NK-92 (cell line): ENCODE measurements around the gene SLCO4C1.
"Not testable (repeated sequence)": the region's sequence is repeated elsewhere in the genome, so short reads cannot be mapped to it uniquely, and the experiment has no call there.

Experiments used
- DNase-seq: peaks from one replicate; lab custom pipeline; 2025; ENCODE audit not compliant: unreplicated experiment; lab: John Stamatoyannopoulos, UW

Gene SLCO4C1

DNA sequence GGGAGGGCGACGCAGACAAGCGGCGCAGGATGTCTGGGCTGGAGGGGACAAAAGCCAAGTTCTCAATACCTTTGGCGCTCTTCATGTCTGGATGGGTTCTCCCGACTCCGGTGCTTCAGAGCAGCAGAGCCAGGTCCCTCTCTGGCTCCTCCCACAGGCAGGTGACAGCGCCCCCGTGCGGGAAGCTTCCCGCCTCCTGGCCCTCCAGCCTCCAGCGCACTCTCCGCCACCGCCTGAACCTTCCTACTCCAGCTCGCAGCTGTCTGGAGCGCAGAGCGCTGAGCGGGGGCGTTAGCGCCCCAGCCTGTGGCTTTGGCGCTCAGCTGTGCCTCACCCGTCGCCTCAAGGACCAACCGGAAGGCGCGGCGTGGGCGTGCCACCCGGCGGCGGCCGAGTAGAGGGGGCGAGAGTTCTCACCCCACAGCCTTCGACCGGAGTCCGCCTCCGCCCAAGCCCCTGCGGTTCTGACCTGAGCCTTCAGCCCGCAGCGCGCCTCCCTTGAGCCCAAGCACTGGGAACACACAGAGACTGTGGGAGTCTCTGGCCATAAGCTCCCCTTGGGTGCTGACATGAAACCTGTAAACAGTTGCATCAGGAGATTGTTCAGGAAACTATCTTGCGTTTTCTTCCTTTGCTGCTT is at the start of gene SLCO4C1:
Gene SLCO4C1, minus strand, starts transcription at position 107 of the 640 bp plus-strand sequence. Its CDS starts 22 bp downstream, at position 85.
- no peak for DNase-seq

GRCh38 chr5:102341681-102342288 is 45.7 kb upstream of the SLCO4C1 start:
- no peak for DNase-seq

DNA sequence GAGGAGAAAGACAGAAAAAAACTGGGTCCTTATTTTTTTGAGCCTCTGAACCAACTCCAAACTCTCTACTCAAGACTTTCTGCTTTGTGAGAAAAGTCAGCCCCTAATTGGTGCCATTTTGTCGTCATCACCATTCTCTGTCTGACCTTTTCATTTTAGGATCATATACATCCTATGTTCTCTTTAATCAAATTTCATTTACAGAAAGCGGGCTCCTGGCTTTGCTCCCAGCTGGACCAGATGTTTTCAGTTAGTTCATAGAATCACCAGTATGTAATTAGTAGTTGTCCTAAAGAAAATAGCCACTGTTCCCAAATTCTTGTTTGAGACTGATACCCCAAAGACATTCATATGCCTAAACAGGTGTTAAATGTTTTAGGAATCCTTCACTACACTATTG is 28.6 kb upstream of the SLCO4C1 start:
- DNase-seq: no peak

GRCh38 chr5:102318801-102319200 is 22.7 kb upstream of the SLCO4C1 start:
- not testable (repeated sequence) for DNase-seq

GRCh38 chr5:102314328-102314727 is 18.2 kb upstream of the SLCO4C1 start:
- no peak for DNase-seq

GRCh38 chr5:102313912-102314311 is 17.8 kb upstream of the SLCO4C1 start:
- no peak for DNase-seq

DNA sequence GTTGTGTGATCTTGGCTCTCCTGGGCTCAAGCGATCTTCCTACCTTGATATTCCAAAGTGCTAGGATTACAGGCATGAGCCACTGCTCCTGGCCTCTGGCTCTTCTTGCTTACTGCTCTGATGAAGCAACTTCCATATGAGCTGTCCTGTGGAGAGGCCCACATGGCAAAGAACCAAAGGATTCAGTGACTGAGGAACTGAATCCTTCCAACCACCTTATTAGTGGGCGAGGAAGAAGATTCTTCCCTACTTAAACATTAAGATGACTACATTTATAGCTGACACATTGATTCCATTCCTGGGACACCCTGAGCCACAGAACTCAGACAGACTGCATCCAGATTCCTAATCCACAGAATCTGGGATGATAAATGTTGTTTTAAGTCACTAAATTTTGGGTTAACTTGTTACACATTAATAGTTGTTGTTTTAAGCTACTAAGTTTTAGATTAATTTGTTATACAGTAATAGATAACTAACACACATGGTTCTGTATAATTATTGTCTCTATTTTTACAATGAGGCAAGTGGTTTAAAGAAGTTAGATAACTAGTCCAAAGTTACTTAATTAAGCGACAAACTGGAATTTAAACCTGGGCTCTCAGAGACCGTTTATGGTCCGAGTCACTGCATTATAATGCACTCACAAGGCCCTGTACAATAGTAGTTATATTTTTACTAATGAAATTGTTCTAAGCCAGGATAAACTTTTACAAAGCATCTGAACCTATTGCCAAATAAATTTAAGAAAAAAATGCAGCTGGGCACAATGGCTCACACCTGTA is 16.7 kb upstream of the SLCO4C1 start:
- DNase-seq: no peak

DNA sequence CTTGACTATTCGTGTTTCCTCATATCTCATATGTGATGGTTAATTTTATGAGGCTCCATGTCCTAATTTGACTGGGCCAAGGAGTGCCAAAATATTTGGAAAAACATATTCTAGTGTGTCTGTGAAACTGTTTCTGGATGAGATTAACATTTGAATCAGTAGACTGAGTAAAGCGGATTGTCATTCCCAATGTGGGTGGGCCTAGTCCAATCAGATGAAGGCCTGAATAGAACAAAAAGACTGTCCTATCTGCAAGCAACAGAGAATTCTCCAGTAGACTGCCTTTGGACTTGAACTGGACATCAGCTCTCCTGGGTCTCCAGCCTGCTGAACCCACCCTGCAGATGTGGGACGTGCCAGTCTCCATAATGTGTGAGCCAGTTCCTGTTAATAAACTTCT is 13.5 kb upstream of the SLCO4C1 start:
- DNase-seq: no peak

GRCh38 chr5:102307232-102307631 is 11.1 kb upstream of the SLCO4C1 start:
- no peak for DNase-seq

- DNase-seq: no peak
Observed at GRCh38 chr5:102306121-102306520, 10.0 kb upstream of the SLCO4C1 start.

- DNase-seq: no peak
Observed at GRCh38 chr5:102295534-102296177, 428 bp downstream of the SLCO4C1 start.

- no peak for DNase-seq
Observed at GRCh38 chr5:102294886-102295395, 1.1 kb downstream of the SLCO4C1 start.

- no peak for DNase-seq
Observed at GRCh38 chr5:102290004-102290403, 6.1 kb downstream of the SLCO4C1 start.

DNA sequence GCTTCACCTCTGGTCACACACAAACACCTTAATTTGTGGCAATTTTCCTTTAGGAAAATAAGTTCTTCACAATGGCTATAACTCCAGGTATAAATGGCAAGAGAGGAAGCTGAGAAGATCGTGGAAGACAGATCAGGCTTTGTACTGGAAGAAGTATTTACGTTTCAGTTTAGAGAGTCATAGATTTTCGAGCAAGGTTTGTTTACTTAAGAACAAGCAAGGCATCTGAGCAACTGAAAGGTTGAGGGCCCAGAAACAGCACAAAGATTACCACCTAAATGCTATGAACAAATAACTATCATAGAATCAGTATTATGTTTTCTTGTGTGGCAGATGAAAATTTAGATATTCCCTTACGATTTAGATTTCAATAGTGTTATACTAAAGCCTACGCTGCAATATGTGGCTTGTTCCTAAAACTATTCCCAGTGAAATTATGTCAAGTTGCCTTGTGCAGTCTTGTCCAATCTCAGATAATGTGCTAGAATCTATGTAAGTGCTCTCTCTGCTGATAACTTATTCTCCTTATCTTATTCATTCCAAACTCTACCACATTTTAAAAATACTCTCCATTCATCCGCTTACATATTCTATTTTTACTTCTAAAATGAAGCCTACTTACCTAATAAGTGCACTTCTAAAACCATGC is 6.7 kb downstream of the SLCO4C1 start:
- no peak for DNase-seq

- DNase-seq: no peak
Observed at GRCh38 chr5:102288630-102289029, 7.5 kb downstream of the SLCO4C1 start.

DNA sequence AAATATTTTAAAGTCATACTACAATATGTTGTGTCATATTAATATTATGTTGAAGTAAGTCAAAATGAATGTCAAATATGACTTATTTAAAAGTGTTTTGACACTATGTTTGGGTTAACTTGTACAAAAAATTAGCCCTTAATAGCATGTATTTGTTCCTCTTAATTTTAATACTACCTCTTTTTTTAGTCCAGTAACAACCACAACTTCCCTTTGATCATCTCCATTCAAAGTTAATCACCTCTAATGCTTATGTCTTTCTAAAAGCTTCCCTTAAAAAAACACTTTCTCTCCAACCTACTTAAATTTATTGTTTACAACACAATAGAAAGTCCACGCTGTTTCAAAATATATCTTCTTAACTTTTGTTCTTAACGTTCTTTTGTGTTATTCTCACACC is 9.6 kb downstream of the SLCO4C1 start:
- DNase-seq: no peak

GRCh38 chr5:102283102-102283797 is 12.8 kb downstream of the SLCO4C1 start:
- DNase-seq: no peak

DNA sequence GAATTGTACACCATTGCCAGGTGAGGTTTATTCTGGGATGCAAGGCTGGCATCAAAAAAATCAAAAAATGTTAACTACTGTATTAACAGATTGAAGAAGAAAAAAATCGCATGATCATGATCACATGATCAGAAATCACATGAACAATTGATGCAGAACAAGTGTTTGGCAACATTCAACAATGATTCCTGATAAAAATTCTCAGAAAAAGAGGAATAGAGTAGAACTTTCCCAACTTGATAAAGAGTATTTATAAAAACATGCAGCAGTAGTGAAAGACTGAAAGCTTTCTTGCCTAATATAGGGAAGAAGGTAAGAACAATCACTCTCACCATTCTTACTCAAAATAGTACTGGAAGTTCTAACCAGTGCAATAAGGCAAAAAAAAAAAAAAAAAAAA is 16.4 kb downstream of the SLCO4C1 start:
- no peak for DNase-seq

DNA sequence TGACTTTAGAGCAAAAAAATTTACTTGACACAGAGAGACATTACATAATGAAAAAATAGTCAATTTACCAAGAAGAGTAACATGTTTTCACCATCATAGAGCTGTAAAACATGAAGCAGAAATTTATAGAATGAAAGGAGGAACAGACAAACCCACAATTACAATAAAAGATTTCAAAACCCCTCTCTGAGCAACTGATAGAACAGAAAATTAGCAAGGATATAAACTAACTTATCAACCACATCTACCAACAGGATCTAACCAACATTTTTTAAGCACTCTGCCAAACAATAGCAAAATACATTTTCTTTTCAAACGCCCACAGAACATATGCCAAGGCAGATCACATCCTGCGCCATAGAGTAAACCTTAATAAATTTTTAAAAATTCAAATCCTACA is 17.9 kb downstream of the SLCO4C1 start:
- no peak for DNase-seq

- no peak for DNase-seq
Observed at GRCh38 chr5:102277144-102277543, 18.9 kb downstream of the SLCO4C1 start.
